Measurements from ENCODE around the gene HMGCL.
"Not testable (repeated sequence)": the region's sequence is repeated elsewhere in the genome, so short reads cannot be mapped to it uniquely, and the experiment has no call there.

The HMGCL gene

DNA sequence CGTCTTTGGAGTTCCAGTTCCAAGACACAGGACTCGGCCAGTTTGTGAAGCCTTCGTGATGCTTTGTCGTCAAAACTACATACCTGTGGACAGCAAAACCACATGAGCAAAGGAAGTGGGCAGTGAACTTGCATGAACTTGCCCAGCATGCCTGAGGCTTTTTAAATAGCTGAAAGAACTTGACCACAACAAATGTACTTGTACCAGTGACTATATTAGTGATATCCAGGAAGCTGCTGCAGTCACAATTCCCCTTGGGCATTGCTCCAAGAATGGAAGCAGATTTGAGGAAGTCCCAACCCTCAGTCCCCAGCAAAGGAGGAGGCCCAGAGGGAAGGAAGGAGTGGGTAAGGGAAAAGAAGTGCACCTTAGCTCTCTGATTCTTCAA, 40.3 kb upstream of the HMGCL start:
- TF ChIP-seq, protein P1, sequence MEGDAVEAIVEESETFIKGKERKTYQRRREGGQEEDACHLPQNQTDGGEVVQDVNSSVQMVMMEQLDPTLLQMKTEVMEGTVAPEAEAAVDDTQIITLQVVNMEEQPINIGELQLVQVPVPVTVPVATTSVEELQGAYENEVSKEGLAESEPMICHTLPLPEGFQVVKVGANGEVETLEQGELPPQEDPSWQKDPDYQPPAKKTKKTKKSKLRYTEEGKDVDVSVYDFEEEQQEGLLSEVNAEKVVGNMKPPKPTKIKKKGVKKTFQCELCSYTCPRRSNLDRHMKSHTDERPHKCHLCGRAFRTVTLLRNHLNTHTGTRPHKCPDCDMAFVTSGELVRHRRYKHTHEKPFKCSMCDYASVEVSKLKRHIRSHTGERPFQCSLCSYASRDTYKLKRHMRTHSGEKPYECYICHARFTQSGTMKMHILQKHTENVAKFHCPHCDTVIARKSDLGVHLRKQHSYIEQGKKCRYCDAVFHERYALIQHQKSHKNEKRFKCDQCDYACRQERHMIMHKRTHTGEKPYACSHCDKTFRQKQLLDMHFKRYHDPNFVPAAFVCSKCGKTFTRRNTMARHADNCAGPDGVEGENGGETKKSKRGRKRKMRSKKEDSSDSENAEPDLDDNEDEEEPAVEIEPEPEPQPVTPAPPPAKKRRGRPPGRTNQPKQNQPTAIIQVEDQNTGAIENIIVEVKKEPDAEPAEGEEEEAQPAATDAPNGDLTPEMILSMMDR (IDR thresholded peaks at IDR 0.05; ENCODE audit: low read depth, low read length, missing control alignments) = no peak
- H3K4me3 ChIP-seq (replicated peaks; ENCODE audit: low read depth, low read length) = no peak overlapping the region
- peak; percentile 48 for DNase-seq (ENCODE audit: extremely low read depth, low read depth)

DNA sequence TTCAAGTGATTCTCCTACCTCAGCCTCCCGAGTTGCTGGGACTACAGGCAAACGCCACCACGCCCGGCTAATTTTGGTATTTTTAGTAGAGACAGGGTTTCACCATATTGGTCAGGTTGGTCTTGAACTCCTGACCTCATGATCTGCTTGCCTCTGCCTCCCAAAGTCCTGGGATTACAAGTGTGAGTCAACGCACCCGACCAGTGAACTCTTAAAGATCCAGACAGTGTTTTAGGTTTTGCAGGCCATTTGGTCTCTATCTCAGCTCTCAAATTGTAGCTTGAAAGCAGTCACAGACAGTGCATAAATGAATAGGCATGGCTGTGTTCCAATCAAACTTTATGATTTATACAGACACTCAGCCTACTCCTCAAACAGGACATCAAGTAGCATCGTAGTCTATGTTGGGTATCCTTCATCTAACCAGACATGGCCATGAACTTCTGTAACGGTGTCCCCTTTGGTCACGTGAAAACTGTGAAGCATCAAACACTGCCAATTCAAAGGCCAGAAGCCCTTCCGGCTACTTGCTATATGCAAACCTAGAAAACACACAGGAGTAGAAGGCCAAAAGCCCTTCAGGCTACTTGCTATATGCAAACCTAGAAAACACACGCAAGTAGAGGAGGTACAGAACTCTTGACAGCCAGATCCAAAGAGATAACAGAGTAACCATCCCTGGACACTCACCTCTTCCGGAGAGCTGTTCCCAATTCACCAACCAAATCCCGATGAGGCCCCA, 39.7 kb upstream of the HMGCL start:
- DNase-seq (ENCODE audit: extremely low read depth, low read depth) = no peak
- no peak overlapping the region for H3K4me3 ChIP-seq (replicated peaks; ENCODE audit: low read depth, low read length)
- TF ChIP-seq, protein P1 (IDR thresholded peaks at IDR 0.05; ENCODE audit: low read depth, low read length, missing control alignments) = no peak

DNA sequence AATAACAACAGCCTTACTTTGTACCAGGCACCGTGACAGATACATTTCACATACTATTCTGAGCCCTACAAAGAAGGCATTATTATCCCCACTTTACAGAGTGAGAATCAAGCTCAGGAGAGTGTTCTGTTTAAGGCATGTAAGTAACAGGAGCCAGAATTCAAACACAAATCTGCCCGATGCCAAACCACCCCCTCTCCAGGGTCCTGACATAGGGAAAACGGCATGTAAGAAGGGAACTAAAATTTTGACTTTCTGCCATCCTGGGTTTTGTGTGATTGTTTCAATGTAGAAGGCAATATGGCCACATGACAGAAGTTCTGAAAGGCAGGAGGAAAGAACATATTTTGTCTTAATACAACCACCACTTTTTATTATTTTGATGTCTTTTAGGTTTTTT, 37.4 kb upstream of the HMGCL start:
- H3K4me3 ChIP-seq (replicated peaks; ENCODE audit: low read depth, low read length) = no peak overlapping the region
- TF ChIP-seq, protein P1 (IDR thresholded peaks at IDR 0.05; ENCODE audit: low read depth, low read length, missing control alignments) = no peak
- DNase-seq (ENCODE audit: extremely low read depth, low read depth) = no peak

DNA sequence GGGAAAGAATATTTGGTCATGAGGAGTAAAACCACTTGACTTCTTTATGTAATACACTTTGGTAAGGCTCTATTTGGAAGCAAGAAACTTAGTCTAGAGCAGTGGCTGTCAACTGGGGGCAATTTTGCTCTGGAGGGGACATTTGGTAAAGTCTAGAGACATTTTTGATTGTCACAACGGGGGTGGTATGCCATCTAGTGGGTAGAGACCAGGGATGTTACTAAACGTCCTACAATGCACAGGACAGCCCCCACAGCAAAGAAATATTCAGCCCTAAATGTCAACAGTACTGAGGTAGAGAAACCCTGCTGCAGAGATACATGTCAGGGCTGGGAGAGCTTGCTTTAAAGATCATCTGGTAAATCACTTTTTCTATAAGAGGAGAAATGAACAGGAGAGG, 29.3 kb upstream of the HMGCL start:
- H3K4me3 ChIP-seq (replicated peaks; ENCODE audit: low read depth, low read length) = no peak overlapping the region
- DNase-seq (ENCODE audit: extremely low read depth, low read depth) = no peak
- TF ChIP-seq, protein P1 (IDR thresholded peaks at IDR 0.05; ENCODE audit: low read depth, low read length, missing control alignments) = peak; percentile 40

DNA sequence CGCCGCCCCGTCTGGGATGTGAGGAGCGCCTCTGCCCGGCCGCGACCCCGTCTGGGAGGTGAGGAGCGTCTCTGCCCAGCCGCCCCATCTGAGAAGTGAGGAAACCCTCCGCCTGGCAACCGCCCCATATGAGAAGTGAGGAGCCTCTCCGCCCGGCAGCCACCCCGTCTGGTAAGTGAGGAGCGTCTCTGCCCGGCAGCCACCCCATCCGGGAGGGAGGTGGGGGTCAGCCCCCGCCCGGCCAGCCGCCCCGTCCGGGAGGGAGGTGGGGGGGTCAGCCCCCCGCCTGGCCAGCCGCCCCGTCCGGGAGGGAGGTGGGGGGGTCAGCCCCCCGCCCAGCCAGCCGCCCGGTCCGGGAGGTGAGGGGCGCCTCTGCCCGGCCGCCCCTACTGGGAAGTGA, 27.9 kb upstream of the HMGCL start:
- DNase-seq (ENCODE audit: extremely low read depth, low read depth) = not testable (repeated sequence)

DNA sequence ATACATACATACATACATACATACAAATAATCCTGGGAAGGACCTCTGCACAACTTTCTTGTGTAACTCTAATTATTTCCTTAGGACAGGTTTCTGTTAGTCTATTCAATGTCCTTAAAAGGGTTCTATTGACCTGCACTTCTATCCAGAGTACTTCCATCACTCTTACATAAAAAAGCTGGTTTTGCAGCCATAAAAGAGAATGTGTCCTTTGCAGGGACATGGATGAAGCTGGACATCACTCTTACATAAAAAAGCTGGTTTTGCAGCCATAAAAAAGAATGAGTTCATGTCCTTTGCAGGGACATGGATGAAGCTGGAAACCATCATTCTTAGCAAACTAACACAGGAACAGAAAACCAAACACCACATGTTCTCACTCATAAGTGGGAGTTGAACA, 26.2 kb upstream of the HMGCL start:
- not testable (repeated sequence) for H3K4me3 ChIP-seq (replicated peaks; ENCODE audit: low read depth, low read length); DNase-seq (ENCODE audit: extremely low read depth, low read depth)

More for the DNA sequence above, 27.9 kb upstream of the HMGCL start:
- H3K4me3 ChIP-seq (replicated peaks; ENCODE audit: low read depth, low read length) = not testable (repeated sequence)

DNA sequence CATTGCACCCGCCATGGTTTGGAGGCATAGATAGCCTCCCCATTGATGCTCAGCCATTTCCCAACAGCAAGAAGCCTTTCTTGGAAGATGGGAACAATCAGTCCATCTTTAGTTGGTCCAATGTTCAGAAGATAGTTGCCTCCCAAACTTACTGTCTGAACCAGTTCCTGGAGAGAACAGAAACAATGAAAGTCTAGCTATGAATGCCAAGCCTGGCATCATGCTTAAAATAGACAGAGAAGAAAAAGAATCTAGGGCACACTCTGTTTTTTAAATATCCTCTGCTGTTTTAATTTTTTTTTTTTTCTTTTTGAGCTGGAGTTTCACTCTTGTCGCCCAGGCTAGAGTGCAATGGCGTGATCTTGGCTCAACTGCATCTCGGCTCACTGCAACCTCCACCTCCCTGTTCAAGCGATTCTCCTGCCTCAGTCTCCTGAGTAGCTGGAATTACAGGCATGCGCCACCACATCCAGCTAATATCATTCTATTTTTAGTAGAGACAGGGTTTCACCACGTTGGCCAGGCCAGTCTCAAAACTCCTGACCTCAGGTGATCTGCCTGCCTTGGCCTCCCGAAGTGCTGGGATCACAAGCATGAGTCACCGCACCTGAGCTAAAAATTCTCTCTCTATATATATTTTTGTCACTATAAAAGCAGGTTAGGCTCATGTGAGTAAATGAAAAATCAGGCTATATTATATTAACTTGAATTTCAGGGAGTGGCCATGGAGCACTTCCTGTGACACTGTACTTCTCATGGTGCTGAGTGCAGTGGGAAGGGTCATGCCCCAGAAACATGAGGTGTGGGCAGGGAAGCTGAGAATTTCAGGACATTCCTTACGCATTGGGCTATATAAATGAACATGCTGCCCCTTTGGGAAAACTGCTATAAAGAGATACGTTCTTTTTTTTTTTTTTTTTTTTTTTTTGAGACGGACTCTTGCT, 23.7 kb upstream of the HMGCL start:
- H3K4me3 ChIP-seq (replicated peaks; ENCODE audit: low read depth, low read length) = no peak overlapping the region
- TF ChIP-seq, protein P1 (IDR thresholded peaks at IDR 0.05; ENCODE audit: low read depth, low read length, missing control alignments) = no peak
- DNase-seq (ENCODE audit: extremely low read depth, low read depth) = no peak

DNA sequence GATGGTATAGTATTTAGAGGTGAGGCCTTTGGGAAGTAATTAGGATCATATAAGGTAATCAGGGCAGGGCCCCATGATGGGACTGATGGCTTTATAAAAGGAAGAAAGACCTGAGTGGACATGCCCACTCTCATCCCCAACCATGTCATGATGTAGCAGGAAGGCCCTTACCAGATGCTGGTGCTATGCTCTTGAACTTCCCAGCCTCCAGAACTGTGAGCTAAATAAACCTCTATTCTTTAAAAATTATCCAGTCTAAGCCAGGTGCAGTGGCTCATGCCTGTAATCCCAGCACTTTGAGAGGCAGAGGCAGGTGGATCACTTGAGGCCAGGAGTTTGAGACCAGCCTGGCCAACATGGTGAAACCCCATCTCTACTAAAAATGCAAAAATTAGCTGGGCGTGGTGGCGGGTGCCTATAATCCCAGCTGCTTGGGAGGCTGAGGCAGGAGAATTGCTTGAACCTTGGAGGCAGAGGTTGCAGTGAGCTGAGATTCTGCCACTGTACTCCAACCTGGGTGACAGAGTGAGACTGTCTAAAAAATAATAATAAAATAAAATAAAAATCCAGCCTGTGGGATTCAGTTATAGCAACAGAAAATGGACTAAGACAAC, 22.4 kb upstream of the HMGCL start:
- DNase-seq (ENCODE audit: extremely low read depth, low read depth) = not testable (repeated sequence)

More for the DNA sequence above, 22.4 kb upstream of the HMGCL start:
- not testable (repeated sequence) for H3K4me3 ChIP-seq (replicated peaks; ENCODE audit: low read depth, low read length)

Measured in HFF-Myc (cell line).